Suprapubic skin (tissue), 4 donors: ENCODE measurements around the gene EME1. TPM values are rescaled to one million over a fixed set of nuclear protein-coding genes. Genes with fewer than 3 reads are reported as not detected.

Experiments
- DNase-seq, 2 donors: peaks; one replicate each; pipeline ENCODE4 v3.0.0-alpha.2; 2019; ENCODE audit warnings: low spot score in 2 of 2
- H3K27ac ChIP-seq: fragments of 200-600 bp; sonication (generic); one replicate; pipeline ENCODE4 v1.5.1; 2019
- H3K27me3 ChIP-seq: fragments of 200-600 bp; sonication (generic); one replicate; pipeline ENCODE4 v1.5.1; 2019
- H3K36me3 ChIP-seq: fragments of 200-600 bp; sonication (generic); one replicate; pipeline ENCODE4 v1.5.1; 2019
- H3K4me1 ChIP-seq: fragments of 200-600 bp; sonication (generic); one replicate; pipeline ENCODE4 v1.5.1; 2019
- H3K4me3 ChIP-seq: fragments of 200-600 bp; sonication (generic); one replicate; pipeline ENCODE4 v1.5.1; 2019; ENCODE audit warnings: mild to moderate bottlenecking
- H3K9me3 ChIP-seq: fragments of 200-600 bp; sonication (generic); one replicate; pipeline ENCODE4 v1.5.1; 2019
- EP300 ChIP-seq: sonication (generic); formaldehyde crosslinking; IDR thresholded peaks from one replicate; pipeline ENCODE4 v1.6.1; 2017; ENCODE audit warnings: antibody characterized with exemption
- POLR2A ChIP-seq, 2 donors: fragments of 450-650 bp; IDR thresholded peaks; one replicate each; pipeline ENCODE4 v1.6.1; 2017; ENCODE audit warnings: antibody characterized with exemption in 2 of 2, mild to moderate bottlenecking in 2 of 2, moderate library complexity in 2 of 2
- POLR2AphosphoS5 ChIP-seq, 3 donors: sonication (generic); formaldehyde crosslinking; IDR thresholded peaks; one replicate each; pipeline ENCODE4 v1.6.1; 2017; ENCODE audit warnings: antibody characterized with exemption in 3 of 3
- WGBS: methylation state at CpG from one replicate; pipeline ENCODE4 v1.1.5; 2018; 5-methylcytosine and 5-hydroxymethylcytosine counted together
- total RNA-seq, 4 donors: library from RNA; depleted of rRNA; stranded (reverse); fragments of >200 nt; gene quantifications; one replicate each; pipeline ENCODE4 v1.1.0, GENCODE V29; 2016
- TF ChIP-seq, protein P1 (sequence below), 2 donors: fragments of 200-600 bp in 1 of 2; fragments of 450-650 bp in 1 of 2; sonication (generic) in 1 of 2; IDR thresholded peaks; one replicate each; pipeline ENCODE4 v1.5.1; 2016 to 2019; ENCODE audit warnings: antibody characterized with exemption in 2 of 2, mild to moderate bottlenecking in 1 of 2, moderate library complexity in 1 of 2

The EME1 gene
- total RNA-seq, 4 donors from 2014 or later = 0.39 to 2.5 (median 0.98) TPM

DNA sequence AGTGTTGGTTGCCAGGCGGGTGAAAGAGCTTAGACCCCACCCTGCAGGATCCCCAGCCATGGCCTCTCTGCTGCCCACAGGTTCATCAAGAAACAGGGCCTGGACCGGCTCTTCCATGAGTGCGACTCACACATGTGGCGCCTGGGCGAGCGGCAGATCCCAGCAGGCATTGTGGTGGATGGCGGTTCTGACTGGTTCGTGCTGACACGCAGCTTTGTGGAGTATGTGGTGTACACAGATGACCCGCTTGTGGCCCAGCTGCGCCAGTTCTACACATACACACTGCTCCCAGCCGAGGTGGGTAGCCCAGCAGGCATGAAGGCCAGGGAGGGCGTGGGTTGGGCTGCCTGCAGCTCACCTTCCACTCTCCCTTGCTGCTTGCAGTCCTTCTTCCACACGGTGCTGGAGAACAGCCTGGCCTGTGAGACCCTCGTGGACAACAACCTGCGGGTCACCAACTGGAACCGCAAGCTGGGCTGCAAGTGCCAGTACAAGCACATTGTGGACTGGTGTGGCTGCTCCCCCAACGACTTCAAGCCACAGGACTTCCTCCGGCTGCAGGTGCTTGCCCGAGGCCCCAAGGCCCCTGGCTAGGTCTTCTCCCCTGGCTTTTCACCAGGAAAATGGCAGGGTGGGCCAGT, 17.2 kb upstream of the EME1 start:
- WGBS = 83% methylated on average over 9 of the region's 20 CpGs
- Histone ChIP-seq H3K27ac (no peak overlapping the region), H3K9me3 (no peaks in the 10 kb centered on the region), H3K4me1 (no peaks in the 10 kb centered on the region), H3K36me3 (peaks cover 88% of the 10 kb centered on the region), H3K4me3 (no peak overlapping the region), H3K27me3 (no peaks in the 10 kb centered on the region)
- peak; percentile 54 to 55 for DNase-seq
- TF ChIP-seq POLR2AphosphoS5 (IDR thresholded peaks at IDR 0.05) (no peak), POLR2A (IDR thresholded peaks at IDR 0.05) (no peak), EP300 (no peak)
- TF ChIP-seq, protein P1, sequence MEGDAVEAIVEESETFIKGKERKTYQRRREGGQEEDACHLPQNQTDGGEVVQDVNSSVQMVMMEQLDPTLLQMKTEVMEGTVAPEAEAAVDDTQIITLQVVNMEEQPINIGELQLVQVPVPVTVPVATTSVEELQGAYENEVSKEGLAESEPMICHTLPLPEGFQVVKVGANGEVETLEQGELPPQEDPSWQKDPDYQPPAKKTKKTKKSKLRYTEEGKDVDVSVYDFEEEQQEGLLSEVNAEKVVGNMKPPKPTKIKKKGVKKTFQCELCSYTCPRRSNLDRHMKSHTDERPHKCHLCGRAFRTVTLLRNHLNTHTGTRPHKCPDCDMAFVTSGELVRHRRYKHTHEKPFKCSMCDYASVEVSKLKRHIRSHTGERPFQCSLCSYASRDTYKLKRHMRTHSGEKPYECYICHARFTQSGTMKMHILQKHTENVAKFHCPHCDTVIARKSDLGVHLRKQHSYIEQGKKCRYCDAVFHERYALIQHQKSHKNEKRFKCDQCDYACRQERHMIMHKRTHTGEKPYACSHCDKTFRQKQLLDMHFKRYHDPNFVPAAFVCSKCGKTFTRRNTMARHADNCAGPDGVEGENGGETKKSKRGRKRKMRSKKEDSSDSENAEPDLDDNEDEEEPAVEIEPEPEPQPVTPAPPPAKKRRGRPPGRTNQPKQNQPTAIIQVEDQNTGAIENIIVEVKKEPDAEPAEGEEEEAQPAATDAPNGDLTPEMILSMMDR (IDR thresholded peaks at IDR 0.05) = no peak

DNA sequence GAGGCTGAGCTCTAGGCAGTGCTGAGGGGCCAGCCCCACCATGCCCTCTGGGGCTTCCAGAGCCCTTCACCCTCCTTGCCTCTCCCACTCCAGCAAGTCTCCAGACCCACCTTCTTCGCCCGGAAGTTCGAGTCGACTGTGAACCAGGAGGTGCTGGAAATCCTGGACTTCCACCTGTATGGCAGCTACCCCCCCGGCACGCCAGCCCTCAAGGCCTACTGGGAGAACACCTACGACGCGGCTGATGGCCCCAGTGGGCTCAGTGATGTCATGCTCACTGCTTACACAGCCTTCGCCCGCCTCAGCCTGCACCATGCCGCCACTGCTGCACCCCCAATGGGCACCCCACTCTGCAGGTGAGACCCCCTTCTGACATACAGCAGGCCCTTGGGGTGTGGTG, 16.6 kb upstream of the EME1 start:
- Histone ChIP-seq H3K27ac (no peak overlapping the region), H3K4me1 (no peaks in the 10 kb centered on the region), H3K4me3 (no peak overlapping the region), H3K36me3 (peaks cover 88% of the 10 kb centered on the region), H3K27me3 (no peaks in the 10 kb centered on the region), H3K9me3 (no peaks in the 10 kb centered on the region)
- DNase-seq = peak; percentile 52 to 77
- no peak for TF ChIP-seq POLR2AphosphoS5 (IDR thresholded peaks at IDR 0.05)
- TF ChIP-seq, protein P1 (IDR thresholded peaks at IDR 0.05) = no peak
- no peak for TF ChIP-seq POLR2A (IDR thresholded peaks at IDR 0.05)
- no peak for TF ChIP-seq EP300
- 95% methylated on average over 12 of the region's 12 CpGs for WGBS

DNA sequence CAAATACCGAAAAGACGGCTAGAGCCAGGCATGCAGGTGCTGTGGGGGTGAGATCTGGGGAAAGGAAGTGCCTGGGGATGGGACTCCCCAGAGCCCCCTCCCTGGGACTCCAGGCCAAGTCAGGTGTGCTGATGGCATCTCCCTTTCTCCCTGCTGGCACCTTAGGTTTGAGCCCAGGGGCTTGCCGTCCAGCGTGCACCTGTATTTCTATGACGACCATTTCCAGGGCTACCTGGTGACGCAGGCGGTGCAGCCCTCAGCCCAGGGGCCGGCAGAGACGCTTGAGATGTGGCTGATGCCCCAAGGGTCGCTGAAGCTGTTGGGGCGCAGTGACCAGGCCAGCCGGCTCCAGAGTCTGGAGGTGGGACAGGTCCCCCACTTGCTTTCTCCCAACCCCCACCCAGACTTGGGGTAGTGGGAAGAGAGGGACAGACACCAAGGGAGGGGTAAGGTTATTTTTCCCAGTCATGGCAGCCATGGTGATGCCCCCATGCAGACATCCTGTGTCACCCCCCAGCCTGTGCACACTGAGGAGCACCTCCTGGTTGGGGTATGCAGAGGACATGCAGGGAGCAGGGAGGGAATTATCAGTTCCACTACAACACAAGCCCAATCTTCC, 16.0 kb upstream of the EME1 start:
- no peaks in the 10 kb centered on the region for H3K9me3 ChIP-seq
- TF ChIP-seq POLR2A (IDR thresholded peaks at IDR 0.05) = no peak
- TF ChIP-seq, protein P1 (IDR thresholded peaks at IDR 0.05) = no peak
- no peak for TF ChIP-seq POLR2AphosphoS5 (IDR thresholded peaks at IDR 0.05)
- TF ChIP-seq EP300 = no peak
- peaks cover 85% of the 10 kb centered on the region for H3K36me3 ChIP-seq
- no peak overlapping the region for H3K27ac ChIP-seq
- no peak overlapping the region for H3K4me3 ChIP-seq
- peak; percentile 52 to 56 for DNase-seq
- H3K27me3 ChIP-seq = no peaks in the 10 kb centered on the region
- no peaks in the 10 kb centered on the region for H3K4me1 ChIP-seq
- WGBS = 93% methylated on average over 12 of the region's 12 CpGs

DNA sequence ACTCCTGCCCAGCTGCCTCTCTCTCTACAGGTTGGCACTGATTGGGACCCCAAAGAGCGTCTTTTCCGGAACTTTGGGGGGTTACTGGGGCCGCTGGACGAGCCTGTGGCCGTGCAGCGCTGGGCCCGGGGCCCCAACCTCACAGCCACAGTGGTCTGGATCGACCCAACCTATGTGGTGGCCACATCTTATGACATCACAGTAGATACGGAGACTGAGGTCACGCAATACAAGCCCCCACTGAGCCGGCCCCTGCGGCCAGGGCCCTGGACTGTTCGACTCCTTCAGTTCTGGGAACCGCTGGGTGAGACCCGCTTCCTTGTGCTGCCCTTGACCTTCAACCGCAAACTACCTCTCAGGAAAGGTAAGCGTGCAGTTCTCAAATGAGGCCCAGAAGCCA, 14.9 kb upstream of the EME1 start:
- Histone ChIP-seq H3K4me3 (no peak overlapping the region), H3K27ac (no peak overlapping the region), H3K36me3 (peaks cover 77% of the 10 kb centered on the region), H3K4me1 (peaks cover 5% of the 10 kb centered on the region), H3K9me3 (no peaks in the 10 kb centered on the region), H3K27me3 (no peaks in the 10 kb centered on the region)
- WGBS = 96% methylated on average over 15 of the region's 17 CpGs
- peak; percentile 40 to 73 for DNase-seq
- TF ChIP-seq POLR2A (IDR thresholded peaks at IDR 0.05) (no peak), EP300 (no peak), POLR2AphosphoS5 (IDR thresholded peaks at IDR 0.05) (no peak)
- TF ChIP-seq, protein P1 (IDR thresholded peaks at IDR 0.05) = no peak

DNA sequence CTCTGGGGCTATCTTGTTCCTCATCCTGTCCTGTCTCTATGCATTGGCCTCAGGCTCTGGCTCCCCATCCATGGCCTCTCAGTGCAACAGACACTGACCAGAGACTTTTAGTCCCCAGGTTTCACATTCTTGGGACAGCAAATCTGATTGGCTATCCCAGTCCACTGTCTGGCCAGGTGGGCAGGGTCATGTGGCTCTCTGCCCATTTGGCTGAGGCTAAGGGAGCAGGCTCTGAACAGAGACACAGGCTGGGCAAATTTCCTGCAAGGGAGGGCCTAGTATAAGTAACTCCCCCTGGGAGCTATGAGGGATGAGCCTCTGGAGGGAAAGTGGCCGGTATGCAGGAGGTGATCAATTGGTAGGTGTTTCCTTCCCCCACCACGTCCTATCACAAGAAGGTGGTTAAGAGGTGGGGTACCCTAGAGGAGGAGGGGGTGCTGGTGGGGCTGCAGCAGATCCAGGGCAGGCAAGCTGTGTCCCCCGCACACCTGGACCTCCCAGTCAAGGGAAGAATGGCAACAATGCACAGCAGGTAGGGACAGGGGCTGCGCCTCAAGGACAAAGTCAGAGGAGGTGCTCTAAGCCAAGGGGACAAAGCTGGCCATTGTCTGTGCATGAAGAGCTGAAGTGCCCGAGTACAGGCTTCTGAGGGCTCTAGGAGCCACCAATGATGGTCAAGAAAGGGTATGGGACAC, 13.9 kb upstream of the EME1 start:
- Histone ChIP-seq H3K4me1 (peaks cover 5% of the 10 kb centered on the region), H3K4me3 (no peak overlapping the region), H3K36me3 (peaks cover 67% of the 10 kb centered on the region), H3K27me3 (no peaks in the 10 kb centered on the region), H3K9me3 (no peaks in the 10 kb centered on the region), H3K27ac (no peak overlapping the region)
- TF ChIP-seq, protein P1 (IDR thresholded peaks at IDR 0.05) = no peak
- no peak for TF ChIP-seq POLR2A (IDR thresholded peaks at IDR 0.05)
- TF ChIP-seq POLR2AphosphoS5 (IDR thresholded peaks at IDR 0.05) = no peak
- no peak for TF ChIP-seq EP300
- DNase-seq = peak in 1 of 2 donors; percentile 68
- 74% methylated on average over 5 of the region's 5 CpGs for WGBS
